Fibroblast of lung (primary cell): ENCODE data around the gene HTT-AS. TPM values are rescaled to one million over a fixed set of nuclear protein-coding genes. Genes with fewer than 3 reads are reported as not detected.
A peak's percentile ranks its signal among the peaks of the same experiment; 100 is the strongest.

ENCODE experiments used
- DNase-seq, 2 donors: peaks; one replicate each; pipeline versions ENCODE4 v3.0.0 to v3.0.0-alpha.2; 2010; ENCODE audit warnings: low read depth in 2 of 2
- H2AFZ ChIP-seq: 2 replicates; pipeline ENCODE4 v1.5.1; 2012; ENCODE audit warnings: low read length, control low read depth, inconsistent platforms
- H3K27ac ChIP-seq: 2 replicates; pipeline ENCODE4 v1.5.1; 2011; ENCODE audit warnings: low read length, control low read depth; ENCODE audit not compliant: insufficient read depth
- H3K27me3 ChIP-seq: 2 replicates; pipeline ENCODE4 v1.5.1; 2011; ENCODE audit warnings: mild to moderate bottlenecking, low read length; ENCODE audit not compliant: control insufficient read depth, insufficient read depth
- H3K36me3 ChIP-seq: 2 replicates; pipeline ENCODE4 v1.5.1; 2011; ENCODE audit warnings: low read length; ENCODE audit not compliant: control insufficient read depth, insufficient read depth
- H3K4me1 ChIP-seq: 2 replicates; pipeline ENCODE4 v1.5.1; 2011; ENCODE audit warnings: low read length; ENCODE audit not compliant: control insufficient read depth, insufficient read depth; ENCODE audit errors: extremely low read depth
- H3K4me2 ChIP-seq: 2 replicates; pipeline ENCODE4 v1.5.1; 2011; ENCODE audit warnings: low read length, control low read depth; ENCODE audit not compliant: insufficient read depth; ENCODE audit errors: extremely low read depth
- H3K4me3 ChIP-seq, 4 experiments: fragments of 200-600 bp in 1 of 4; sonication (generic) in 1 of 4; replicated peaks in 1 of 4; 2 replicates each; pipeline ENCODE4 v1.5.1; 2011 to 2016; ENCODE audit warnings: low read length in 4 of 4, low read depth in 3 of 4, mild to moderate bottlenecking in 3 of 4, control low read depth in 2 of 4, inconsistent platforms in 1 of 4, mixed read lengths in 1 of 4; ENCODE audit not compliant: insufficient read depth in 1 of 4; ENCODE audit errors: control extremely low read depth in 1 of 4
- H3K79me2 ChIP-seq: 2 replicates; pipeline ENCODE4 v1.5.1; 2012; ENCODE audit warnings: mild to moderate bottlenecking, low read length, inconsistent platforms; ENCODE audit not compliant: control insufficient read depth, insufficient read depth
- H3K9ac ChIP-seq: 2 replicates; pipeline ENCODE4 v1.5.1; 2011; ENCODE audit warnings: mild to moderate bottlenecking, low read length, control low read depth; ENCODE audit not compliant: insufficient read depth
- H3K9me3 ChIP-seq: 2 replicates; pipeline ENCODE4 v1.5.1; 2012; ENCODE audit warnings: low read depth, low read length; ENCODE audit not compliant: control insufficient read depth, insufficient read depth
- H4K20me1 ChIP-seq: 2 replicates; pipeline ENCODE4 v1.5.1; 2011; ENCODE audit warnings: low read length; ENCODE audit not compliant: control insufficient read depth, insufficient read depth; ENCODE audit errors: extremely low read depth
- CTCF ChIP-seq, 2 donors: IDR thresholded peaks in 1 of 2; conservative IDR thresholded peaks in 1 of 2; 1 replicate in 1 of 2; 2 replicates in 1 of 2; pipeline ENCODE4 v1.5.1; 2011 to 2012; ENCODE audit warnings: low read length in 2 of 2, control low read depth in 1 of 2, inconsistent platforms in 1 of 2, low read depth in 1 of 2, mild to moderate bottlenecking in 1 of 2
- EZH2 ChIP-seq: IDR thresholded peaks from 2 replicates; pipeline ENCODE4 v1.5.1; 2012; ENCODE audit warnings: low read length, control low read depth, mild to moderate bottlenecking; ENCODE audit errors: missing control alignments
- polyA plus RNA-seq, 2 donors: library from polyadenylated mRNA; depleted of rRNA in 1 of 2; stranded (reverse) in 1 of 2; unstranded in 1 of 2; fragments of >200 nt; gene quantifications; 2 replicates each; pipeline ENCODE4 v1.2.1, GENCODE V29; 2011 to 2012; ENCODE audit warnings: missing spikeins in 1 of 2
- total RNA-seq: library from RNA; depleted of rRNA; stranded (reverse); fragments of >200 nt; gene quantifications from 2 replicates; pipeline ENCODE4 v1.2.1, GENCODE V29; 2014

The HTT-AS gene
- total and polyA plus RNA-seq, 2 donors (not counting 1 experiment from before 2014, with no cell fraction given): not detected

DNA sequence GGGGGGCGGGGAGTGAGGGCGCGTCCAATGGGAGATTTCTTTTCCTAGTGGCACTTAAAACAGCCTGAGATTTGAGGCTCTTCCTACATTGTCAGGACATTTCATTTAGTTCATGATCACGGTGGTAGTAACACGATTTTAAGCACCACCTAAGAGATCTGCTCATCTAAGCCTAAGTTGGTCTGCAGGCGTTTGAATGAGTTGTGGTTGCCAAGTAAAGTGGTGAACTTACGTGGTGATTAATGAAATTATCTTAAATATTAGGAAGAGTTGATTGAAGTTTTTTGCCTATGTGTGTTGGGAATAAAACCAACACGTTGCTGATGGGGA is 1.3 kb upstream of the HTT-AS start:
- peak overlapping the region; percentile 91 for H3K27ac ChIP-seq
- no peaks in the 10 kb centered on the region for H4K20me1 ChIP-seq
- H3K9me3 ChIP-seq: no peaks in the 10 kb centered on the region
- no peak for DNase-seq
- peak overlapping the region; percentile 50 for H2AFZ ChIP-seq
- peaks cover 13% of the 10 kb centered on the region for H3K4me1 ChIP-seq
- H3K36me3 ChIP-seq: no peaks in the 10 kb centered on the region
- H3K79me2 ChIP-seq: peaks cover 41% of the 10 kb centered on the region
- H3K4me3 ChIP-seq: peak overlapping the region; percentile 88 to 96 (median 92)
- TF ChIP-seq CTCF (conservative IDR thresholded peaks at IDR 0.05 in 1 of 2, IDR thresholded peaks at IDR 0.05 in 1 of 2; ENCODE audit: low read depth in 1 of 2, low read length in 2 of 2) (no peak), EZH2 (no peak)
- H3K4me2 ChIP-seq: peak overlapping the region; percentile 94
- peak overlapping the region; percentile 57 for H3K9ac ChIP-seq
- H3K27me3 ChIP-seq: no peaks in the 10 kb centered on the region

- peak overlapping the region; percentile 57 for H2AFZ ChIP-seq
Observed at GRCh38 chr4:3074846-3075651, 711 bp upstream of the HTT-AS start.

More at GRCh38 chr4:3074846-3075651, 711 bp upstream of the HTT-AS start:
- TF ChIP-seq CTCF (conservative IDR thresholded peaks at IDR 0.05 in 1 of 2, IDR thresholded peaks at IDR 0.05 in 1 of 2; ENCODE audit: low read depth in 1 of 2, low read length in 2 of 2): no peak
- no peak for TF ChIP-seq EZH2
- peak; percentile 45 to 74 for DNase-seq
- Histone ChIP-seq H3K9ac (peak overlapping the region; percentile 90), H3K4me3 (peak overlapping the region; percentile 88 to 96 (median 92)), H3K36me3 (no peaks in the 10 kb centered on the region), H3K4me1 (peaks cover 13% of the 10 kb centered on the region), H3K79me2 (peaks cover 39% of the 10 kb centered on the region), H3K27me3 (no peaks in the 10 kb centered on the region), H3K9me3 (no peaks in the 10 kb centered on the region), H4K20me1 (no peaks in the 10 kb centered on the region), H3K27ac (peak overlapping the region; percentile 91), H3K4me2 (peak overlapping the region; percentile 94)
